AG20443 (cell line): ENCODE measurements around the gene SLCO4C1.
"Not testable (repeated sequence)": the region's sequence is repeated elsewhere in the genome, so short reads cannot be mapped to it uniquely, and the experiment has no call there.

Experiments
- DNase-seq: peaks from one replicate; pipeline ENCODE4 v3.0.0; 2012; ENCODE audit warnings: low spot score, mixed read lengths

Gene SLCO4C1

GRCh38 chr5:102296178-102296817, at the start of gene SLCO4C1:
TSS of gene SLCO4C1 (minus strand) at chr5:102296284. CDS start at chr5:102296262, 22 bp downstream.
- peak; percentile 66 for DNase-seq

GRCh38 chr5:102341681-102342288, 45.7 kb upstream of the SLCO4C1 start:
- no peak for DNase-seq

GRCh38 chr5:102324714-102325113, 28.6 kb upstream of the SLCO4C1 start:
- DNase-seq = no peak

GRCh38 chr5:102318801-102319200, 22.7 kb upstream of the SLCO4C1 start:
- not testable (repeated sequence) for DNase-seq

GRCh38 chr5:102314328-102314727, 18.2 kb upstream of the SLCO4C1 start:
- no peak for DNase-seq

- DNase-seq = no peak
Observed at GRCh38 chr5:102313912-102314311, 17.8 kb upstream of the SLCO4C1 start.

GRCh38 chr5:102312586-102313370, 16.7 kb upstream of the SLCO4C1 start:
- no peak for DNase-seq

- DNase-seq = no peak
Observed at GRCh38 chr5:102309586-102309985, 13.5 kb upstream of the SLCO4C1 start.

GRCh38 chr5:102307232-102307631, 11.1 kb upstream of the SLCO4C1 start:
- no peak for DNase-seq

- DNase-seq = no peak
Observed at GRCh38 chr5:102306121-102306520, 10.0 kb upstream of the SLCO4C1 start.

- no peak for DNase-seq
Observed at GRCh38 chr5:102295534-102296177, 428 bp downstream of the SLCO4C1 start.

GRCh38 chr5:102294886-102295395, 1.1 kb downstream of the SLCO4C1 start:
- no peak for DNase-seq

- no peak for DNase-seq
Observed at GRCh38 chr5:102290004-102290403, 6.1 kb downstream of the SLCO4C1 start.

GRCh38 chr5:102289251-102289899, 6.7 kb downstream of the SLCO4C1 start:
- DNase-seq = no peak

GRCh38 chr5:102288630-102289029, 7.5 kb downstream of the SLCO4C1 start:
- no peak for DNase-seq

GRCh38 chr5:102286476-102286875, 9.6 kb downstream of the SLCO4C1 start:
- DNase-seq = no peak

- no peak for DNase-seq
Observed at GRCh38 chr5:102283102-102283797, 12.8 kb downstream of the SLCO4C1 start.

- DNase-seq = no peak
Observed at GRCh38 chr5:102279711-102280110, 16.4 kb downstream of the SLCO4C1 start.

- no peak for DNase-seq
Observed at GRCh38 chr5:102278231-102278630, 17.9 kb downstream of the SLCO4C1 start.

GRCh38 chr5:102277144-102277543, 18.9 kb downstream of the SLCO4C1 start:
- no peak for DNase-seq

- DNase-seq = no peak
Observed at GRCh38 chr5:102271759-102272158, 24.3 kb downstream of the SLCO4C1 start.
